A172 (cell line): ENCODE data around the gene PGM3. TPM values are rescaled to one million over a fixed set of nuclear protein-coding genes. Genes with fewer than 3 reads are reported as not detected.

Experiments
- DNase-seq: peaks from one replicate; pipeline ENCODE4 v3.0.0-alpha.2; 2015; ENCODE audit warnings: low spot score
- total RNA-seq: library from RNA; depleted of rRNA; stranded (reverse); fragments of >200 nt; shearing (Covaris generic); gene quantifications from 2 replicates; pipeline ENCODE4 v1.2.3, GENCODE V29; 2014; rRNA removed

Gene PGM3
- total RNA-seq, 1 experiment from 2014 or later, result 57.2 TPM

DNA sequence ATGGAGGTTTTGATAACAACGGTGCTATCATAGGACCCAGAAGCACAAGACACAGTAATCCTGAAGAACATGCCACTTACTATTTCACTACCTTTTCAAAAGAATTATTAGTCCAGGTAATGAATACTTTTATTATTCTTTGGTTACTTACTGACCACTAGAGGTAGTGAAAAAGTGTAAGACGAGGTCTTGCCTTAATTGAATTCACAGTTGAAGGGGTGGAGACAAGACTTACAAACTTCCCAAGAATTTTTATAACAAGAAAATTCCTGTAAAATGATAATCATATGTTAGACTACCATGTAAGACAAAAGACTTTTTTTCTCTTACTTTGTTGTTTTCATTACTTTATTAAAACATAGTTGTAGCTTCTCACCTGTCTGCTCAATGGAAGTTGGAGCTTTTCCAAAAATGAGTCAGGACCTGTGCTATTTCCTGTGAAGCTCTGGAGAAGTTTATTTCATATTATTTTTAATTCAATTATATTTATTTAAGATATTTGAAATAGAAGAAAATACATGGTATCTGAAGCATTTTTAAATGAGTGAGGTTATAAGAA lies 73.2 kb downstream of the PGM3 start:
- DNase-seq, result no peak

DNA sequence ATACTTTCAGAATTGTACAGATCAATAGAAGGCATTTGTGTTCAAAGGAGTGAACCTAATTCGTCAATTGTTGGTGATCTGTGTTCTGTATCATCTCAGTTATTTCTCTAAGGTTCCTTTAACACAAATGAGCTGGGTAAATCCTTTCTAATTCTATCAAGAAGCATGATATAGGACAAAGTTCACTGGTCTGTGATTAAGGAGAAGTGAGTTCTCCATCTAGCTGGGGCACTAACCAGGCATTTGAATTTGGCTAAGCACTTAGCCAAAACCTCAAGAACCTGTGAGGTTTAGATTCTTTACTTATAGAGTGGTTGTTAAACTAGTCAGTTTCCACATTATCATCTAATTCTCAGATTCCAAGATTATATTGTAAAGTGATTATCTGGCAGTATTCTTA lies 75.3 kb downstream of the PGM3 start:
- no peak for DNase-seq

Other genes with a start within 250 kb of the PGM3 start
- 5.1 and 5.4 TPM in 2 replicates for gene UBE3D, start 127.4 kb downstream of the PGM3 start, total RNA-seq
- 6.8 and 7.4 TPM in 2 replicates for gene DOP1A, start 125.6 kb downstream of the PGM3 start, total RNA-seq
- gene RWDD2A, start 92 bp upstream of the PGM3 start, total RNA-seq, result 3.7 and 4.8 TPM in 2 replicates
- 23.1 and 23.3 TPM in 2 replicates for gene ME1, start 237.8 kb upstream of the PGM3 start, total RNA-seq